WI38 (cell line): ENCODE results near the gene STK4.

ENCODE experiments used
- H3K4me3 ChIP-seq: 2 replicates; pipeline ENCODE4 v1.5.1; 2011; ENCODE audit warnings: low read depth, mild to moderate bottlenecking, control low read depth, low read length
- TF ChIP-seq, protein P1 (sequence below): IDR thresholded peaks from 2 replicates; pipeline ENCODE4 v1.5.1; 2012; ENCODE audit warnings: low read depth, mild to moderate bottlenecking, control low read depth, low read length

STK4 gene

DNA sequence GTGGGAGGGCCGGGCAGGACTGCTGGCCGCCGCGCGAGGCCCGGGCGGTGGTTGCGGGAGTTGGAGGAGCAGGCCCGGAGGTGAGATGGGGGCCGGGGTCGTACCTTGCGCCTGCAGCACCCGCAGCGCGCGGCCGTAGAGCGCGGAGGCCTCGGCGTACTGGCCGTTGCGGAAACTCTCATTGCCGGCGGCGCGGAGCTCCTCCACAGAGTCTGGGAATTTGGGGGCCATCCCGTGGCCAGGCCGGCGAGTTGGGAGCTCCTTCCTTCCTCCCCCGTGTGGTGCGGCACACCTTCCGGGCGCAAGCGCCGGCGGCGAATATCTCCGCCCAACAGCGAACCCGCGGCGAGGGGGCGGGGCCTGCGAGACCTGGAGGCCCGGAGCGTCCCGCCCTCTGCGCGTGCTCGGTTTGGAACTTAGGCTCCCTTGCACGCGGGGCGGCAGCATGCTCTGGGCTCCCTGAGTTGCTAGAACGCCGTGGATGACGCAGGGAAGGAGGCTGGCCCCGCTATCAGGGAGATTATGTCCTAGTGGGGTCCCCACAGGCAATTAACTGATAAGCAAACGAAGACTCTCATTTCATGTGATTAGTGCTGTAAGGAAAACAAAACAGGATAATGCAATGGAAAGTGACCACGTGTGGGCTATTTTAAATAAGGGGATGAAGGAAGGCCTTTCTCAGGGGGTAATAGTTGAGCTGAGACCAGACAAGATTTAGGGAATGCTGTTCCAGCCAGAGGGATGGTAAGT, 6.0 kb upstream of the STK4 start, which contains the start of gene TOMM34:
Gene TOMM34, minus strand, starts transcription at position 295 of the 750 bp plus-strand sequence. Its CDS starts 64 bp downstream, at position 231.
- TF ChIP-seq, protein P1, sequence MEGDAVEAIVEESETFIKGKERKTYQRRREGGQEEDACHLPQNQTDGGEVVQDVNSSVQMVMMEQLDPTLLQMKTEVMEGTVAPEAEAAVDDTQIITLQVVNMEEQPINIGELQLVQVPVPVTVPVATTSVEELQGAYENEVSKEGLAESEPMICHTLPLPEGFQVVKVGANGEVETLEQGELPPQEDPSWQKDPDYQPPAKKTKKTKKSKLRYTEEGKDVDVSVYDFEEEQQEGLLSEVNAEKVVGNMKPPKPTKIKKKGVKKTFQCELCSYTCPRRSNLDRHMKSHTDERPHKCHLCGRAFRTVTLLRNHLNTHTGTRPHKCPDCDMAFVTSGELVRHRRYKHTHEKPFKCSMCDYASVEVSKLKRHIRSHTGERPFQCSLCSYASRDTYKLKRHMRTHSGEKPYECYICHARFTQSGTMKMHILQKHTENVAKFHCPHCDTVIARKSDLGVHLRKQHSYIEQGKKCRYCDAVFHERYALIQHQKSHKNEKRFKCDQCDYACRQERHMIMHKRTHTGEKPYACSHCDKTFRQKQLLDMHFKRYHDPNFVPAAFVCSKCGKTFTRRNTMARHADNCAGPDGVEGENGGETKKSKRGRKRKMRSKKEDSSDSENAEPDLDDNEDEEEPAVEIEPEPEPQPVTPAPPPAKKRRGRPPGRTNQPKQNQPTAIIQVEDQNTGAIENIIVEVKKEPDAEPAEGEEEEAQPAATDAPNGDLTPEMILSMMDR = no peak
- peak within 1 kb of the TSS; percentile 77 for H3K4me3 ChIP-seq

- no peak overlapping the region for H3K4me3 ChIP-seq
- TF ChIP-seq, protein P1 = no peak
Measured at GRCh38 chr20:44961011-44961869, 5.1 kb upstream of the STK4 start.

GRCh38 chr20:44961870-44962267, 4.4 kb upstream of the STK4 start:
- no peak overlapping the region for H3K4me3 ChIP-seq
- TF ChIP-seq, protein P1 = no peak

DNA sequence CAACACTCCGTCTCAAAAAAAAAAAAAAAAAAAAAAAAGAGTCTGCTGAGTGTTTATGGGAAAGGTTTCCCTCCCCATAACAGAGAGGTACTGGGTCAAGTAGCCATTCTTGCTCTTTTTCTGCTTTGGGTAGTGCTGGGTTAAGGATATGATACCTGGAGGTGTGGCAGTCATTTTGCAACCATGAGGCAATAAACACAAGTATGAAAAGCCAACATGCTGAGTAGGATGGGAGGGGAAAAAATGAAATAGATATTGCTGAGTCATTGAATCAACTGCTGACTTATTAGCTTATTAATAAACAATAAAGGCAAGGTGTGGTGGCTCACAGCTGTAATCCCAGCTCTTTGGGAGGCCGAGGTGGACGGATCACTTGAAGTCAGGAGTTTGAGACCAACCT, 3.8 kb upstream of the STK4 start:
- TF ChIP-seq, protein P1 = no peak
- no peak overlapping the region for H3K4me3 ChIP-seq

DNA sequence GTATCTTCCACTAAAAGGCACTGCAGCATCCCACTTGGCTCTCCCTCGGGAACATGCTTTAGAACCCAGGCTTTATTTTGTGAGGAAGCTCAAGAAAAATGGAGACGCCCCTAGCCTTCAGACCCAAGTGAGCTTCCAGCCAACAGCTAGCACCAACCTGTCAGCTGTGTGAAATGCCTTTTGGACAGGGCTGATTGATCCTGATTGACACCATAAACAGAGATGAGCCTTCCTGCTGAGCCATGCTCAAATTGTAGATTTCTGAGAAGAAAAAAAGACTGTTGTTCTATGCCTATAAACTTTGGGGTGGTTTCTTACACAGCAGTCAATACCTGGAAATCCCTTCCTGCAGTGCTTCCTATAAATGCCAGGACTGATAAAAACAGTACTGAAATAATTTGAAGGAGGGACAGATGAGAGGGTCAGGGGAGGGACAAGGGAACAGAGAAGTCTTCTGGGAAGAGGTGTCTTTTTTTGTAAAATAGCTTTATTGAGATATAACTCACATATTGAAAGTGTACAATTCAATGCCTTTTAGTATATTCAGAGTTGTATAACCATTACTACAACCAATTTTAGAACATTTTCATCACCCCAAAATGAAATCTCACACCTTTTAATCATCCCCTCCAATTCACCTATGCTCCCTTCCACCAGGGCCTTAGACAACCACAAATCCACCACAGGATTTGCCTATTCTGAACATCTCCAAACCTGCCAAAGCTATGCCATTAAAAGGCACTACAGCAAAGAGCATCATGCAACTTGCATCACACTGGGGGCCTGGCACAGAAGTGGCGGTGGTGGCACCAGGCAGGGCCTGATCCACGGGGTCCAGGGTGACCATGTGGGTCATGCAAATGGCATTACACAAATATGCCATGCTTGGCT, 2.7 kb upstream of the STK4 start:
- TF ChIP-seq, protein P1 = no peak
- no peak overlapping the region for H3K4me3 ChIP-seq

- peak overlapping the region; percentile 99 for H3K4me3 ChIP-seq
- TF ChIP-seq, protein P1 = no peak
Measured at GRCh38 chr20:44965651-44966029, 672 bp upstream of the STK4 start.
